ENCODE measurements around the gene SLC7A9.
"Not testable (repeated sequence)": the region's sequence is repeated elsewhere in the genome, so short reads cannot be mapped to it uniquely, and the experiment has no call there.

Gene SLC7A9

DNA sequence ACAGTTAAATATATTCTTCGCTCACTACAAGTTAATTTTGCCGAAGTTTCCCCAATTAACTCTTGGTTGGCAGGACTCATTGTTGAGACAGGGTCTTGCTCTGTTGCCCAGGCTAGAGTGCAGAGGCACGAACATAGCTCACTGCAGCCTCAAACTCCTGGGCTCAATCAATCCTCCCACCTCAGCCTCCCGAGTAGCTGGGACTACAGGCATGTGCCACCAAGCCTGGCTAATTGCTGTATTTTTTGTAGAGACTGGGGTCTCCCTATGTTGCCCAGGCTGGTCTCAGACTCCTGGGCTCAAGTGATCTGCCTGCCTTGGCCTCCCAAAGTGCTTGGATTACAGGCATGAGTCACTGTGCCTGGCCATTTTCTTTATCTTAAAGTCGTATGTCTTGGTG, 15.7 kb upstream of the SLC7A9 start:
- DNase-seq (ENCODE audit: low spot score), result not testable (repeated sequence)

DNA sequence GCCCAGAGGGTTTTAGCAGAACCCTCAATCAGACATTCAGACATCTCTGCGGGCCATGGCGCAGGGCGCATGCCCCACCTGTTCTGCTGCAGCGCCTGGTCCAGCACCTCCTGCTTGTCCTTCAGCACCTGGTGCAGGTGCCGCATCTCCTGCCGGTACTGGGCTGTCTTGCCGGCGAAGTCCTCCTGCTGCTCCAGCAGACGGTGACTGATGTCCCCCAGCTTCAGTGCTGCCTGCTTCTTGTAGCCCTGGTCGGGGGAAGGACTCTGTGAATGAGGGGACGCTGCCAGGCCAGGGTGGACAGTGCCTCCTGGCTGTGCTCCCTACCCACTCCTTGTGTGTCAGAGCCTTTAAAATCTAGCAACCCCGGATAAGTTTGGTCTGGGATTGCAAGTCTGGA, 12.2 kb upstream of the SLC7A9 start:
- no peak for DNase-seq (ENCODE audit: low spot score)

DNA sequence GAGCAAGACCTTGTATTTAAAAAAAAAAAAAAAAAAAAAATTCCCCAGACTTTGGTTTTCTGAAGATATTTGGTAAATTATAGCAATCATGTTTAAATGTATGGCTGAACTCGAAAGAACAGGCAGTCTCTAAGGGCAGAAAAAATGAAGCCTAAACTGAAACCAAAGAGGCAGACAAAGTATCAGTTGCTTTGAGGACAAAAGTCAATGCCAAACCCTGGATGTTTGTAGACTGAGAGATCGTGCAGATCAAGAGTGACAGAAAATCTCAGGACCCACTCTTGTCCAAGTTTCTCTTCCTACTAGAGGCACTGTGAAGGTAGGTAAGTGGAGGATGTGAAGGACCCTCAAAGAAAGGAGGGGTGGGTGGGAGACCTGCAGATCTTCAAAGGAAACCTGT, 11.1 kb upstream of the SLC7A9 start:
- no peak for DNase-seq (ENCODE audit: low spot score)

DNA sequence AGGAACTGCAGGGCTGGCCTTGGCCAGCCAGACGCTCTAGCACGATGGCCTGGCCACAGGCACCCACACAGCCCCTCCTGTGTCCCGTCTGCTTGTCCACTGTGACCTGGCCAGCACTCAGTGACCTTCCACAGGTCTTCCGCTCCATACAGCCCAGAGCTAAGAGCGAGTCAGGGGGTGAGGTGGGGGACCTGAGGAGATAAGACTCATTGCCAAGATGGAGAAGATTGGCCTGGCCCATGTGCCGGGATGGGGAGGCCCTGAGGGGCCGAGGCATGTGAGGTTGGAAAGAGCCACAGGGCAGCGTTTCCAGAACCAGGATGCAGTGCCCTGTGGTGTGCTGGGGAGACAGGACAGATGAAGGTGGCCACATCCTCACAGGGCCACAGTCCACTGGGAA, 10.2 kb upstream of the SLC7A9 start:
- DNase-seq (ENCODE audit: low spot score), result no peak

DNA sequence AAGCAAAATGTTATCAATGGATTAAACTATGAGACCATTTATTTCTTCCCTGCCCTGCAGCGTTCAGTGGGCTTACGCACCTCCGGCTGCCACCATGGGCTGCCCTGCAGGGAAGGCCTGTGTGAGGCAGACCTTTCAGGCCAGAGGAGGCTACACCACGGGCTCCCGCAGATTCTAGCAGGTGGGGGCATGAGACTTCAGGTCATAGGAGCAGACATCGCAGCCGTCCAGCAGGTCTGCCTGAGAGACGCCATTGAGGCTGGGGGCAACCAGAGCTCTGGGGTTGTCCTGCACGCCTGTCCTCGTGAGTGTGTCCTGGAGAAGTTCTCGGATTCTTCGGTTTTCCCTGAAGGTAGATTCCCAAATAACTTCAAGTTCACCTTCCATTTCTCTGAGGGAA, 9.4 kb upstream of the SLC7A9 start:
- no peak for DNase-seq (ENCODE audit: low spot score)

DNA sequence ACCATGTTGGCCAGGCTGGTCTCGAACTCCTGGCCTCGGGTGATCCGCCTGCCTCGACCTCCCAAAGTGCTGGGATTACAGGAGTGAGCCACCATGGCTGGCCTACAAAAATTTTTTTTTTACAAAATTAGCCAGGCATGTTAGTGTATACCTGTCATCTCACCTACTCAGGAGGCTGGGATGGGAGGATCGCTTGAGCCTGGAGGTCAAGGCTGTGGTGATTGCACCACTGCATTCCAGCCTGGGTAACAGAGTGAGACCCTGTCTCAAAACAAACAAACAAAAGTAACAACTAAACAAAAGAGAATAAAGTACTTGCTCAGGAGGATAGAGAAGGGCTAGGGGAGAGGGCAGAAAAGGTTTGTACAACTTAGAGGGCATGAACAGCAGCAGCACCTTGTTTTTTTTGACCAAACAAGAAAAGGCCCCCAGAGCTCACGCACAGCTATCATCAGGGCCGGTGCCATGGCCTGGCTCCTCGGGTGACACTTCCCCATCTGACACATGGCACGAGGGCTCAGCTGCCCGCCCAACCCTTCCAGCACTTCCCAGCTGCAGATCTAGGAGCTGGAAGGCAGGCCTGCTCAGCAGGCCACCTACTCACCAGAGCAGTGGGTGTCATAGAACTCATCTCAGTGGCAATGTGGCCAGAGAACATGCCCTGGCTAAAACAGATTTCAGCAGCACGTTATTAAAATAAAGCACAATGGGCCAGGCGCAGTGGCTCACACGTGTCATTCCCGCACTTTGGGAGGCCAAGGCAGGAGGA, 8.6 kb upstream of the SLC7A9 start:
- no peak for DNase-seq (ENCODE audit: low spot score)

DNA sequence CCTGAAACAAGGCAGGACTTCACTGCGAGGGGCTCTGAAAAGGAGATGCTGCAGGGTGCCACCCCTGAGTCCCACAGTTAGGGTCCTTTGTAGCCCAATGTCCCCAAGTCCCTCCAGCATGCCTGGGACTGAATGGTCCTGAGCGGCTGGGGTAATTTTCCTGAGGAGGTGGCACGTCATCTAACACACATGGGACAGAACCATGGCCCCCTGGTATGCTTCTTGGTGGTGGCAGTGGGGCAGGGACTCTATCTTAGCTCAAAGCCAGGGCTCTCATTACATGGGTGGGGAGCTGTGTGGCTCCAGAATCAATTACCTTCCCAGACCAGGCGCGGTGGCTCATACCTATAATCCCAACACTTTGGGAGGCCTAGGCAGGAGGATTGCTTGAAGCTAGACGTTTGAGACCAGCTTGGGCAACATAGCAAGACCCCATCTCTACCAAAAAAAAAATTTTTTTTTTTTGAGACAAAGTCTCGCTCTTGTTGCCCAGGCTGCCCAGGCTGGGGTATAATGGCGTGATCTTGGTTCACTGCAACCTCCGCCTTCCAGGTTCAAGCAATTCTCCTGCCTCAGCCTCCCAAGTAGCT, 7.9 kb upstream of the SLC7A9 start:
- DNase-seq (ENCODE audit: low spot score), result no peak

DNA sequence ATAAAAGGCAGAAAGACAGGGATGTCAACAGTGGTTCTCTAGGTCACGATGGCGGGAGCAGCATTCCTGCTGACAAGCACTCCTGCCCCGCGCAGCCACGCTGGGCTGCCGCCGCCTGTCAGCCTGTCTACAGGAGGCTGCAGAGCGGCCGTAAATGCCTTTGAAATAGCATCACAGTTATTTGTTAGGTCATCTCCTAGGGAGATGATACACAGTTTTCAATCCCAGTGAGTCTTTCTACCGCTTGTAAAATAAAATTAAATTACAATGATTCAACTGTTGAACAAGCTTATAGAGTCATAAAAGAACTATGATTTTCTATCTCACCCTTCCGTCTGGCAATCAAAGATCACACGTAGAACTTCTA, 7.3 kb upstream of the SLC7A9 start:
- DNase-seq (ENCODE audit: low spot score), result no peak

DNA sequence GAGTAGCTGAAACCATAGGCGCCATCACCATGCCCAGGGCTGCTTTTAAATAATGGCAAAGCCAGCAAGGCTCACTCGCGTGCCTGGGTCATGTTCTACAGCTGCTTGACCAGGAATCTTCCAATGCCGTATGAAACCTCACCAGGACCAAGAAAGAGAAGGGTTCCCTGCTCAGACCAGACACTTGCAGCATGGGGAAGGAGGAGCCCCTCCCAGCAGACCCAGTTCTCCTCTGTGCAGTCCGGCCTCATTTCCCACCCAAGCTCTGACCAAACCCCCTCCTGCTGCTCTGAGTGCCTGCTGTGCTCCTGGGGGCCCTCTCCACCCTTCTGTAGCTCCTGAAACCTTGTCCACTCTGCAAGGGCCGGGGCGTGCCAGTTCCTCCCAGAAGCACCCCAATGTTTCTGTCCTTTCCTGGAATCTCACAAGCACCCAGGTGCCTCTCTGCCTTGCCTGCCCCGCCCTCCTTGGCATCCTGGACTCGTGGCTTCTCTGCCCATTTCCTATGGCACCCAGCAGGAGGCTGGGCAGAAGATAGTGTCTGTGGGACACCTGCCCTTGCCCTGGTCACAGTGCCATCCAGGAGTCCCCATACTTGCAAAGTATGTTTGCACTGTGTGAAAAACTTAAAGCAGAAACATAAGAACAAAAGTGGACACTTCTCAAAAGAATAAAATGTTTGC, 6.8 kb upstream of the SLC7A9 start:
- DNase-seq (ENCODE audit: low spot score), result no peak

DNA sequence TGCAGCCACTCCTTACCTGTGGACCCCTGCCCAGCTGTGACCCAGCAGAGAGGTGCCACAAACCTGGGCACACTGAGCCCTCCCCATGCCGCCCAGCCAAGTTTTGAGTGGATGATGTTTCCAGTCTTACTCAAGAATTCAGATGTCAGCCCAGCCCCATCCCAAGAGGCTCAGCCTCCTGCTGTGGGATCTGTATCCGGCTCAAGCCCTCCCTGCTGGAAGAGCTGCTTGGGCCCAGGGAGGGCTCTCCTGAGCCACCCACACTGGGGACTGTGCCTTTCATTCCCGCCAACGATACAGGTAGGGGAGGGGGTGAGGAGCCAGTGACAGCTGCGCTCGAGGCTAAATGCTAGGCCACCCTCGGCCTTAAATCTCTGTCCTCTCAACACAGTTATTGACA, 5.9 kb upstream of the SLC7A9 start:
- DNase-seq (ENCODE audit: low spot score), result no peak

DNA sequence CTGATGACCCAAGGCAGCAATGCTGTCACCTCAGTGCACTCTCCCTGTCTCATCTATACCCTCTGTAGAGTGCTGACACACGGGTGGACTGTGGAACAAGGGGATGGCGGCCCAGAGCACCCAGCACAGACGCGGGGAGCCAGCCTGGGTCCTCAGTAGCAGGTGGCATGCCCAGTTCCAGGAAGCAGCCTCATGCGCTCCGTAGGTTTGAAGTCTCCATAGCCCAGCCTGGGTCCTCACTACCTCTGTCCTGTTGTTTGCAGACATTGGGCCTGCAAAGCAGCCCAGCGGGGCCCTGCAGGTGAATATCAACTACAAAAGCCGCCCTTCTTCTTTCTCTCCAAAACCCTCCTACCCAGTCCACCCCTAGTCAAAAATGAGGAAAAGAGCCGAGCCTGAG, 5.0 kb upstream of the SLC7A9 start:
- DNase-seq (ENCODE audit: low spot score), result no peak

DNA sequence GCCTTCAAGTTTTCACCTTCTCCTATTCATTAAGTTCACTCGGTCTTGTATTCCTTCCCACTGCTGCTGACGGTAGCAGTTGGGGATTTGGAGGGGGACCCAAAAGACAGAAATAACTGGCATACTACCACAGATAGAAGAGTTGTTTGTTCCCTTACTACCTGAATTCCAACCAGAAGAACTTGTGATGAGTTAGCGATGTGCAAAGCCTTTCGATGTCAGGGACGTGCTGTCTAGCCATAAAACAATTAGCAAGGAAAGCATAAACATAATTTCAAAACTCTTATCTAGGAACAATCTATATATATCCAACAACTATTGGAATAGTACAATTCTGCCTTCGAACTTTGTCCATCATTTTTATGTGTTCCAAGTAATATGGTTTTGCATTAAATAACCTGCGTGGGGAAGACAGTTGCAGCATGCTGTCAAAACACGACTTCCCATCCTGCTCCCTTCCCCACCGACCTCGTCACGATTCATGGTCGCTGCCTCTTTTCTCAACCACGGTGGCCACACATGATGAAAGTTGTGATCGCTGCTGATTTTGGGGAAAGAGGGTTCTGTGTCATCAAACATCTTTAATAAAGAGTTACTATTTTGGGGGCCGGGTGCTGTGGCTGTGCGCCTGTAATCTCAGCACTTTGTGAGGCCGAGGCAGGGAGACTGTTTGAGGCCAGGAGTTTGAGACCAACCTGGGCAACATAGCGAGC, 3.8 kb upstream of the SLC7A9 start:
- no peak for DNase-seq (ENCODE audit: low spot score)

DNA sequence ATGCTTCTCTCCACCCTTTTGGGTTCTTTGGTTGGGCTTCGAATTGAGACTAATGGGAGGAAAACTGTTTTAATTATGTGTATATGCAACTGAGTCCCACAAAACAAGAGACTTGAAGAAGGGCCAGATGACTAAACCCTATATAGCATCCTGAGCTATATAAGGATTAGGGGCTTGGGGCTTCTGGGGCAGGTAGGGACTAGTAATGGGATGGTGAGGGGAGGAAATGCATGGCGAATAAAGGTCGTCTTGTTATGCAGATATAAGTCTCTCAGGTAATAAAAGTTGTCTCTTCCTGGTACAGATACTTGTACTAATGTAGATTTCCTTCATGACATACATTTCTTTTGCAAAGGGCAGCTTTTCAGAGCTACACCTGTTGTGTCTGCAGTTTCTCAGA, 2.8 kb upstream of the SLC7A9 start:
- no peak for DNase-seq (ENCODE audit: low spot score)

DNA sequence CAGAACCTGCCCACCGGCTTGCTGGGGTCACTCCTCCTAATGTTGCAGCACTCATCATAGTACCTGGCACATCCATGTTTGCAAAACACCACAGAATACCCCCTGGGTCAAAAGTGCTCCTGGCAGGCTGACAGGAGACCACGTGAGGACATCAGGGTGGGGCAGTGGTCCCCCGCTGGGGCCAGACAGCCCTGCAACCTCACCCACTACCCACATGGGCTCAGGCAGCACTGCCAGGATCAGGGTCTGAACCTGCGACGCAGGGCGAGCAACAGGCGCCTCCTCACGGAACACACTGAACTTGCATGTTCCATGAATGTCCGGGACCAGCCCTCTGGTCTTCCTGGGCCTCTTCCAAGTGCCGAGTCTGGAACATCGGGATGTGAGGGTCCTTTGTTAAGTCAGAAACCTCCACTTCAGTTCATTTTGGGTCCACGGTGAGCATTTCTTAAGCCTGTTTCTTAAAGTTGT, 1.4 kb upstream of the SLC7A9 start:
- DNase-seq (ENCODE audit: low spot score), result no peak

DNA sequence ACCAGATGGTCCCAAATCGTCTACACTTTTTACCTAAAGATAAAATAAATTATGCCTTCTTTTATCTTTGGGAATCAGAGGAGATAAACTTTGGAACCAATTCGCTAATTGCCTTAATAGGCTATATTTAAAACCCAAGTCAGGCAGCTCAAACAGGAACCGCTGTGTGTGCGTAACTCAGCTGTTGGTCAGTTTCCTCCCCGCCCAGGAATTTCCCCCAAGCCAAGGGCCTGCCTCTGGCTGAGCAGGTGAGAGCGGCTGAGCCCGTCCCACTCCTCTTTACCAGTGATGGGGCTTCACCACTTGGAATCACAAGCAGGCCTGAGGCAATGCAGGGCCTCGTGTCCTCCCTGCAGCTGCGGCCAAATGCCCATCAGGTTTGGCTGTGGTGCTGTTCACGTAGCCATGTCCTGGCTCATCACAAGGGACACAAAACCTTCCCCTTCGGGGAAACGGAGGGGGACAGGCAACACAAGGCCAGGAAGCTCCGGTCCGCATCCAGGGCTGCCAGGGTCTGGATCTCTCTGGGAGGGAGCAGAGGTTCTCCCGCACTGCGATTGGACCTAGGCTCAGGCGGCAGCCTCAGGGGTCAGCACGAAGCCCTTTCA, 503 bp upstream of the SLC7A9 start:
- DNase-seq (ENCODE audit: low spot score), result no peak

DNA sequence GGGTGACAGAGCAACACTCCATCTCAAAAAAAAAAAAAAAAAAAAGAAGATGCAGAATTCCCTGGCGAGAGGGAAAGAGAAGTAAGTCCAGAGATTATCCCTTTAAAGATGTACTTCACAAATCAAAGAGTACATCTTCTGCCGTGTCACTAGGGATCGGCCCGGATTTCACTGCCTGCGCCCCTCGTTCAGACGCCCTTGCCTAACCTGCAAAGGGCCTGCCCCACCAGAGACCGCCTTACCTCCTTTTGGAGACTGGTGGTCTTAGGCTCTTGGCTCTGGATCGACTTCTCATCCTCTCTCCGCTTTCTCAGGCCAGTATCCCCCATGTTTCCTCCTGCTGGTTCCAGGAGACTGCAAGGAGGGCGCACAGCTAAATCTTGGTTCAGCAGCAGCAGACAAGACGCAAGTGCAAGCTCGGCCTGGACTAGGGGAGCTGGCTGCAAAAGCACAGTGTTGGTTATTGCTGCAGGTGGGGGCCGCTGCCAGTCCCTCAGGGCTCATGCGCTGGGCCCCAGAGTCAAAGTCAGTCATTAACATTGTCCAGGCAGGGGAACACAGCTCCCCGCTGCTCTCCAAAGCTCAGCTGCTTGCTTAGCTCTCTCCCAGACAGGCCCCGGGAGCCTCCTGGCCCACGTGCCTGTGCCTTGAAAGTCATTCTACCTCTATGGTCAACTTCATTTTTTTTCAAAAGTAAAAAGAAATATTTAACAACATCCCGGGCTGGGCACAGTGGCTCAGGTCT, 1.2 kb downstream of the SLC7A9 start:
- no peak for DNase-seq (ENCODE audit: low spot score)

DNA sequence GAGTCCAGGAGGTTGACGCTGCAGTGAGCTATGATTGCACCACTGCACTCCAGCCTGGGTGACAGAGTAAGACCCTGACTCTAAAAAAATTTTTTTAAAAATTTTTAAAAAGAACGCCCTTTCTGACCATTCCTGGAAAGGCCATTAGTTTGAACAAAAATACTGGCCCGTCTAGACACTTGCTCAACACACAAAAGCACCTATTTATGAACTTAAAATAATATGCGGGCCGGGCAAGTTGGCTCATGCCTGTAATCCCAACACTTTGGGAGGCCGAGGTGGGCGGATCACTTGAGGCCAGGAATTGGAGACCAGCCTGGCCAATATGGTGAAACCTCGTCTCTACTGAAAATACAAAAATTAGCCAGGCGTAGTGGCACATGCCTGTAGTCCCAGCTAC, 2.1 kb downstream of the SLC7A9 start:
- not testable (repeated sequence) for DNase-seq (ENCODE audit: low spot score)

DNA sequence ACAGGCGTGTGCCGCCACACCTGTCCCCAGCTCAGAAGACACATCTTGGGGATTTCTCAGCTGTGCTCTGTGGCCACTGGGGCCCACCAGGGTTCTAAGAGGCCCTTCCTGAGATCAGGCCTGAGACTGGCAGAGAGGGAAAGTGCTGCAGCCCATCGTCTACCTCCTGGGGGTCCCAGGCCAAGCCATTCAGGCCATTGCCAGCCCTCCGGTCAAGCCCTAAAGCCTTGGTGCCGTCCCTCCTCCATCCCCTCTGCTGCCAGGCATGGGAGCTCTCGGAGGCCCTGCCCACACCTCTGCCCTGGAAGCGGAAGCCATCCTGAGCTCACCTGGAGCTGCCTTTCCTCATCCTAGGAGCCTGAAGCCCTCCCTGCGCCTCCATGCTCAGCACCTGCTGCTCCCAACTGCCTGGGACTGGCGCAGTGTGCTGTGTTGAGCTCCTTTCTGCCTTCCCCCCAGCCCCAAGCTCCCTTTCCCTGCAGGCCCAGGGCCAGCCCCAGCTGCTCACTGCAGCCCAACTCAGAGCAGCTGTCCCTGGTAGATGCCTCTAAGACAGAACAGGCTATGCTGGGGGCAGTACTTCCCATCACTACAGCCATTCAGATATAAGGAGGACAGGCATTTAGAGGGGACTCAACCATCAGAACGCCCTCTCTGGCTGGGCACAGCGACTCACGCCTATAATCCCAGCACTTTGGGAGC, 2.9 kb downstream of the SLC7A9 start:
- DNase-seq (ENCODE audit: low spot score), result peak; percentile 12

DNA sequence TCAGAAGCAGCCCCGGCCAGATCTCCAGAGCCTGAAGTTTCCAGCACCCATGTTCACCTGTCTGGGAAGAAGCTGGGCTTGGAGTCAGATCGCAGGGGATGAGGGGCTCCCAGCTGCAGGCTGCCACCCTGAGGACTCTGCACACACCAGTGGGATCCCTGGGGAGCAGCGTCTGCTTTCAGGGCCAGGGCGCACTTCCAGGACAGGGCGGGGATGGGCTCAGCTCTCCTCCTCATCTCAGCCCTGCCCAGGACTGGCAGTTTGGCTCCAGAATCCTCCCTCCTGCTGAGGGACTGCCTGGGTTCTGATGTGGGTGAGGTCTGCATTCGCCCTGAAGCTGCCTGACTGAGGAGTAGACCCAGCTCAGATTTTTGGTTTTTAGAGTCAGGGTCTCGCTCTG, 3.5 kb downstream of the SLC7A9 start:
- DNase-seq (ENCODE audit: low spot score), result no peak

DNA sequence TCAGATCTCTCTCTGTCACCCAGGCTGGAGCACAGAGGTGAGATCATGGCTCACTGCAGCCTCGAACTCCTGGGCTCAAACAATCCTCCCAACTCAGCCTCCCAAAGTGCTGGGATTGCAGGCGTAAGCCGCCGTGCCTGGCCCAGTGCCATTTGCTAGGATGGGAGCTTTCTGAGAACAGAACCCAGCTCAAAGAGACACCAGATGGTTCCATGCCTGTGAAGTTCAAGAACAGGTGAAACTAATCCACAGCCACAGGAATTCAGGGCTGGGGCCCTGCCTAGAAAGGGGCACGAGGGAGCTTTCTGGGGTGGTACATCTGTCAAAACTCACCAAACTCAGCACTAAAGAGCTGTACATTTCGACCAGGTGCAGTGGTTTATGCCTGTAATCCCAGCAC, 4.2 kb downstream of the SLC7A9 start:
- no peak for DNase-seq (ENCODE audit: low spot score)
